NT2/D1 (cell line): ENCODE data around the gene INHBB.

Source experiments
- SUZ12 ChIP-seq: IDR thresholded peaks from 2 replicates; pipeline ENCODE4 v1.6.1; 2011; ENCODE audit not compliant: insufficient read length, insufficient read depth; ENCODE audit errors: extremely low read depth
- YY1 ChIP-seq: IDR thresholded peaks from 2 replicates; pipeline ENCODE4 v1.6.1; 2011; ENCODE audit not compliant: insufficient read length, insufficient read depth

DNA sequence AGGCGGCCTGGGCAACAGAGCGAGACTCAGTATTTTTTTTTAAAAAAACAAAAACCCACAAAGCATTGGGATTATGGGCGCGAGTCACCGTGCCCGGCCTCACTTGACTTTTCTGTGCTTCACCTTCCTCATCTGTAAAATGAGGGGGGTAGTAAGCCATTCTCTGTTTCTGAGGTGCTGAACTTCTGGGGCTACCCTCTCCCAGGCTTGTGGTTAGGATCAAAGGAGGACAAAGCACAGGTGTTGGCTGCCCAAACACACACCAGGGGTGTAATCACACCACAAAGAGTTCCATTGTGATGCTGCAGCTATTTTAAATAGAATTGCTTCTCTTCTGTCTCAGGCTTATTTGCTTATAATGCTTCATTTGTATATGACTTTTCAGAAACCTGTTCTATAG lies 35.8 kb upstream of the INHBB start:
- TF ChIP-seq YY1 (no peak), SUZ12 (no peak)
